ENCODE results near the gene PCBD2.
"Not testable (repeated sequence)": the region's sequence is repeated elsewhere in the genome, so short reads cannot be mapped to it uniquely, and the experiment has no call there.

Gene PCBD2

GRCh38 chr5:134957920-134958608 is 53.1 kb downstream of the PCBD2 start:
- DNase-seq (ENCODE audit: extremely low read depth in 1 of 2, low read depth in 1 of 2): no peak

- DNase-seq (ENCODE audit: extremely low read depth in 1 of 2, low read depth in 1 of 2): no peak
Measured at GRCh38 chr5:134958755-134959154, 53.8 kb downstream of the PCBD2 start.

DNA sequence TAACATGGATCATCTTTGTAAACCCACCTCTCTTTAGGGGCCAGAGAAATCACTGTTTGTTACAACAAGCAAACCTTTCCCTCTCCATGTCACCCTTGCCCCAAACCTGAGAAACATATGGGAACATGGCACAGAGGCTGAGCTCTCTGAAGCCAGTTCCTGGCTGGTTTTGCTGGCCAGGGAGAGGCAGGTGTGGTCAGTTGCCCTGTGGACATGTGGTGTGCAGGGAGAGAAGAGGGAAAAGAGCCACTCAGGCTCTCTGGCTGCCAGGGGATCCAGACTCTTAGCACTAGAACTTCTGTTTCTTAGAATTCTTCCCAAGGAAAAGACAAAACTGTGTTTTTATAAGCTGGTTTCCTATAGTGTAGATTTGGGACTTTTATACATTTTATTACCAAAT is 58.2 kb downstream of the PCBD2 start:
- no peak for DNase-seq (ENCODE audit: extremely low read depth in 1 of 2, low read depth in 1 of 2)

- DNase-seq (ENCODE audit: extremely low read depth in 1 of 2, low read depth in 1 of 2): no peak
Measured at GRCh38 chr5:134964359-134965270, 59.7 kb downstream of the PCBD2 start.

- no peak for DNase-seq (ENCODE audit: extremely low read depth in 1 of 2, low read depth in 1 of 2)
Measured at GRCh38 chr5:134965271-134965825, 60.4 kb downstream of the PCBD2 start.

GRCh38 chr5:134967607-134968006 is 62.7 kb downstream of the PCBD2 start, which contains the start of gene CATSPER3:
CATSPER3 (plus strand) TSS chr5:134967907; CDS start chr5:134967992, 85 bp downstream.
- no peak for DNase-seq (ENCODE audit: extremely low read depth in 1 of 2, low read depth in 1 of 2)

- no peak for DNase-seq (ENCODE audit: extremely low read depth in 1 of 2, low read depth in 1 of 2)
Measured at GRCh38 chr5:134968055-134968454, 63.1 kb downstream of the PCBD2 start.

GRCh38 chr5:134969166-134969565 is 64.2 kb downstream of the PCBD2 start:
- no peak for DNase-seq (ENCODE audit: extremely low read depth in 1 of 2, low read depth in 1 of 2)

- no peak for DNase-seq (ENCODE audit: extremely low read depth in 1 of 2, low read depth in 1 of 2)
Measured at GRCh38 chr5:134975078-134975715, 70.3 kb downstream of the PCBD2 start.

DNA sequence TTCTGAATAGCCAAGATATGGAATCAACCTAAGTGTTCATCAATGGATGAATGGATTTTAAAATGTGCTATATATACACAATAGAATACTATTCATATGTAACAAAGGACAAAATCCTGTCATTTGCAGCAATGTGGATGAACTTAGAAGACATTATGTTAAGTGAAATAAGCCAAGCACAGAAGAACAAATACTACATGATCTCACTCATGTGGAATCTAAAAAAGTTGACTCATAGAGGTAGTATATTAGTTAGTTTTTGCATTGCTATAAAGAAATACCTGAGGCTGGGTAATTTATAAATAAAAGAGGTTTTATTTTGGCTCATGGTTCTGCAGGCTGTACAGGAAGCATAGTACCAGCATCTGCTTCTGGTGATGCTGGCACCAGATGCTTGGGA is 70.9 kb downstream of the PCBD2 start:
- no peak for DNase-seq (ENCODE audit: extremely low read depth in 1 of 2, low read depth in 1 of 2)

DNA sequence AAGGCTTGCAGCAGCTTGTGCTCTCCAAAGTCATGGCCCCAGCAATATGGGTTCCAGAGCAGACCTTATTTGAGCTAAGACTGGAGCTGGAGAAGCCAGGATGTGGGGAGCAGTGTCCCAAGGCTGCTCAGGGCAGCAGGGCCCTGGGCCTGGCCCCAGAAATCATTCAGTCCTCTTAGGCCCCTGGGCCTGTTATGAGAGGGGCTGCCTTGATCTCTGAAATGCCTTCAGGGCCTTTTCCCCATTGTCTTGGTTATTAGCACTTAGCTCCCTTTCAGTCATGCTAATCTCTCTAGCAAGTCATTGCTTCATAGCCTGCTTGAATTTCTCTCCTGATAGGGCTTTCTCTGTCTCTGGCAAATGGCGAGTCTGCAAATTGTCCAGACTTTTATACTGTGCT is 71.9 kb downstream of the PCBD2 start:
- no peak for DNase-seq (ENCODE audit: extremely low read depth in 1 of 2, low read depth in 1 of 2)

GRCh38 chr5:134979416-134979815 is 74.5 kb downstream of the PCBD2 start:
- no peak for DNase-seq (ENCODE audit: extremely low read depth in 1 of 2, low read depth in 1 of 2)

GRCh38 chr5:134982230-134982629 is 77.3 kb downstream of the PCBD2 start:
- DNase-seq (ENCODE audit: extremely low read depth in 1 of 2, low read depth in 1 of 2): no peak

DNA sequence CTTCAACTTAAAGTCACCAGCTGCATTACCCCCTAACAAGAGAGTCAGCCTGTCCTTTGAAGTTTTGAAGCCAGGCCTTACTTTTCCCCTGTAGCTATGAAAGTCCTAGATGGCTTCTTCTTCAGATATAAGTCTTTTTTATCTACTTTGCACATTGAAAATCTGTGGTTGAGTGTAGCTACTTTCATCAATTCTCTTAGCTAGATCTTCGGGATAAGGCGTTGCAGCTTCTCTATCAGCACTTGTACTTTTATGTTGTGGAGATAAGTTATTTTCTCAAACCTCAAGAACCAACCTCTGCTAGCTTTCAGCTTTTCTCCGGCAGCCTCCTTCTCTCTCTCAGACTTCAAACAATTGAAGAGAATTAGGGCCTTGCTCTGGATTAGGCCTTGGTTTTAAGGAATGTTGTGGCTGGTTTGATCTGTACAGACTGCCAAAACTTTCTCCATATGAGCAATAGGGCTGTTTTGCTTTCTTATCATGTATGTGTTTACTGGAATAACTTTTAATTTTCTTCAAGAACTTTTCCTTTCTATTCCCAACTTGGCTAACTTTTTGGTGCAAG is 84.4 kb downstream of the PCBD2 start:
- no peak for DNase-seq (ENCODE audit: extremely low read depth in 1 of 2, low read depth in 1 of 2)

GRCh38 chr5:134990183-134990582 is 85.3 kb downstream of the PCBD2 start:
- DNase-seq (ENCODE audit: extremely low read depth in 1 of 2, low read depth in 1 of 2): not testable (repeated sequence)

DNA sequence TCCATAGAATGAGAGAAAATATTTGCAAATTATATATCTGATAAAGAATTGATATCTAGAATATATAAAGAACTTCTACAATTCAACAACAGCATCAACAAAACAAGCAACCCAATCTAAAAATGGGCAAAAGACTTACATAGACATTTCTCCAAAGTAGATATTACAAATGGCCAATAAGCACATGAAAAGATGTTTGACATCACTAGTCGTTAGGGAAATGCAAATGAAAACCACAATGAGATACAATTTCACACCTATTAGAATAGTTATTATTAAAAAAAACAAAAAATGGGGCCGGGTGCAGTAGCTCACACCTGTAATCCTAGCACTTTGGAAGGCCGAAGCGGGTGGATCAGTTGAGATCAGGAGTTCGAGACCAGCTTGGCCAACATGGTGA is 87.2 kb downstream of the PCBD2 start:
- DNase-seq (ENCODE audit: extremely low read depth in 1 of 2, low read depth in 1 of 2): no peak

DNA sequence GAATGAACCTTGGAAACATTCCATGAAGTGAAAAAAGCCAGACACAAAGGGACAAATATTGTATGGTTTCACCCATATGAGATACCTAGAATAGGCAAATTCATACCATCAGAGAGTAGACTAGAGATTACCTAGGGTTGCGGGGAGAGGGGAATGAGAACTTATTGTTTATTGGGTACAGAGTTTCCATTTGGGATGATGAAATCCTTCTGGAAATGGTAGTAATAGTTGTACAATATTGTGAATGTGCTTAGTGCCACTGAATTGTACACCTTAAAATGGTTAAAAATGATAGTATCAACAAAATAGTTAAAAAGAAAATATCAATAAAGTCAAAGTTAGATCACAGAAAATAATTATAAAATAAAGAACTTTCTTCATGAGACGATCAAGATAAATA is 88.2 kb downstream of the PCBD2 start:
- DNase-seq (ENCODE audit: extremely low read depth in 1 of 2, low read depth in 1 of 2): no peak

GRCh38 chr5:134994560-134995156 is 89.7 kb downstream of the PCBD2 start:
- DNase-seq (ENCODE audit: extremely low read depth in 1 of 2, low read depth in 1 of 2): no peak

DNA sequence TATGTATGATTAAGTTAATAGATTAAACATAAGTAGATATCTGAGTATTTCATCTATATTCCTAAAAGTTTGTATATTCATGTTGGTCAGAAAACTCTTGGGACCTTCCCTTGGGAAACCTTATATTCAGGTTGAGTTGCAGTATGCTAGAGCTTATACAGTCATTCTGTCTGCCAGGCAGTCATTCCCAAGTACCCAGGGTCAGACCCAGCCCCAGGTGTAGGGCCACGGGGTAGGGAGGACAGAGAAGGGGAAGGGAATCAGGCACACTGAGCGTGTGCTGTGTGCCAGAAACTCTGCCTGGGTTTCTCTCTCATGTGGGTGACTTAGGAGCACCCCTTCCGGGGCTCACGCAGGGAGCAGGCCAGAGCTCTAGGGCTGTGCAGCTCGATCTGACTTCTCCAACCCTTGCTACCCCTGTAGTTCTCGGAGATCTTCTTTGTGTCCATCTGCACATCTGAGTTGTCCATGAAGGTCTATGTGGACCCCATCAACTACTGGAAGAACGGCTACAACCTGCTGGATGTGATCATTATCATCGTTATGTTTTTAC is 91.0 kb downstream of the PCBD2 start:
- no peak for DNase-seq (ENCODE audit: extremely low read depth in 1 of 2, low read depth in 1 of 2)

- no peak for DNase-seq (ENCODE audit: extremely low read depth in 1 of 2, low read depth in 1 of 2)
Measured at GRCh38 chr5:134997015-134997414, 92.1 kb downstream of the PCBD2 start.
